ENCODE data around the gene GTSF1L.

The GTSF1L gene

DNA sequence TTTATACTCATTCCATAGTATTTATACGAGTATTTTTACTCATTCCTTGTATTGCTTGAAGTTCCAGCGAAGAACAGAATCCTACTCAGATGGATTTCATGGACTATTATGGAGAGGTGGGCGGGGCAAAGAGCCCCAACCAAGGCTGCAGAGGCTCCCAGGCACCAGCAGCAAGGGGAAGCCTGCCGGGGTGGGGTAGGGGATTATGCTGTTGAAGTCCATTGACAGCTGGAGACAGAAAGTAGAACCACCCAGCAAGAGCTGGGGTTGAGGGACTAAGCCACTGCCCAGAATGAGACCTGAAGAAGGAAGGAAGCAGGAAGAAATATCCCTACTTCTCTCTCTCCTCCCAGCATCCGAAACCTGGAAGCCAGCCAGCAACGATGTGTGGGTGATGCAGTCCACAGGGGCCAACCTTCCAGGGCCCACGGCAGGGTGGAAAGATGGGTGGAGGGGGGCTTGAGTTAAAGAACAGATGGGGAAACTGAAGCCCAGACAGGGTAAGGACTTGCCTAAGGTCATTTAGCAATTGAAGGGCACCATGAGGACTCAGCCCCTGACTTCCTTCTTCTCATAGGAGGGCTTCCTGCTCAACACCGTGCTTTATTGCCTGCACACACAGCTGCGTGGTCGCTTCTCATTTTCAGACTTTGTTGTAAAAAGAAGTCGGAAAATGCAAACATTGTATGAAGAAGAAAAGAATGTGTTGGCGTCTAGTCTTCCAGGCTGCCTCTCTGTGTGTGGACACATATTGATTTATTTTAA, 18.3 kb upstream of the GTSF1L start:
- FAIRE-seq = no peak

DNA sequence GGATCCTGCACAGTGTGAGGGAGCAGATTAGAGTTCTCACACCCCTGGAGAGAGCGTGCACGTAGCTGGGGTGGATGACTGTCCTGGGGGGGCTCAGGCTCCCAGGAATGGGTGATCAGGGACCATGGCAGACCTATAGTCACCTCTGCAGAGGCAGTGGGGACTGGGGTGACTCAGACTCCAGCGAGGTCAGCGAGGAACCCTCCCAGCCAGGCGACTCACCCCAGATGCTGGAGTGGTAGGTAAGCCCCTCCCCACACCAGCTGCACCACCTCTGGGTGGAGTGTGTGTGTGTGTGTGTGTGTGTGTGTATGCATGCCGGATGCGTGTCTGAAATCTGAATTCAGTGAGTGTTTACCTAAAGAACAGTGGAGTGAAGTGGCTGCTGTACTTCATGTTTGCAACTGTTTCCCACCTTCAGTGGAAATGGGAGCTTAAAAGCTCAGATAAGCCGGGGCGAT, 17.4 kb upstream of the GTSF1L start:
- no peak for FAIRE-seq

DNA sequence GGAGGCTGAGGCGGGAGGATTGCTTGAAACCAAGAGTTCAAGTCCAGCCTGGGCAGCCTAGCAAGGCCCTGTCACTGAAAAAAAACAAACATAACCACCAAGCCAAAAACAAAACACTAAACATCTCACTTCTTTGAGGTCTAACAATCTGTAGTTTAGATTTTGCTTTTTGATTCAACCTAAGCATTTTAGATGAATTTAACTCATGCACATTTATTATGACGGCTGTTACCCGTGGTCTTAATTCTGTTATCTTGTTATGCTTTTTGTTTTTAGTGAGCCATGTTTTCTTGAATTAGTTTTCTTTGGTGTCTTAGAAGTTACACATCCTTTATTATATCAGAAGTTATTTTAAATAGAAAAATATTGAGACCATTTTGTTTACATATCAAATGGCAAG, 13.8 kb upstream of the GTSF1L start:
- no peak for FAIRE-seq

DNA sequence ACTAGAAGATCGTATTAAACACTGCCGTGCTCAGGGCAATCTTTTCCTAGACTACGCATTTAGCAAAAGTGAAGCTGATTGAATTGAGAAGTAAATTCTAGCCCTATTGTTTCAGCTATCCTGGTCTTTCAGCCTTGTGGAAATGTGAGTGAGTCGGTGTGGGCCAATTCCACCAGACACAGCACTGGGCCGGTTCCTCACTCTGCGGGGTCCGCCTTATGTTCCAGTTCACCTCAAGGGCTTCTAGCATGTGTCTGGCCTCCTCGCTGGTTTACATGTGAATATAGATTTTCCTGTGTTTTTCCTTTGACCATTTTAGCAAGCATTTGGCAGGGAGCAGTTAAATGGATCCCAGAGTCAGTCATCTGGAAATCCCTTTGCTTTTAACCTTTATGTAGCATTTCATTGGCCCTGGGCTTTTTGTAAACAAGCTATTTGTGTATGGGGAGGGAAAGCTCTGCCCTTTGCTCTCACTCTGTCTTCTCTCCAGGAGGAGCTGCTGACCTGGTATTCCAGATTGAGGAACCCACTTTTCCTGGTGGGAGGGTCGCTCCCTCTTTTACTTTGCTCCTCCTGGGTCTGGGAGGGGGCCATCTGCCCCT, 12.4 kb upstream of the GTSF1L start:
- FAIRE-seq = no peak

DNA sequence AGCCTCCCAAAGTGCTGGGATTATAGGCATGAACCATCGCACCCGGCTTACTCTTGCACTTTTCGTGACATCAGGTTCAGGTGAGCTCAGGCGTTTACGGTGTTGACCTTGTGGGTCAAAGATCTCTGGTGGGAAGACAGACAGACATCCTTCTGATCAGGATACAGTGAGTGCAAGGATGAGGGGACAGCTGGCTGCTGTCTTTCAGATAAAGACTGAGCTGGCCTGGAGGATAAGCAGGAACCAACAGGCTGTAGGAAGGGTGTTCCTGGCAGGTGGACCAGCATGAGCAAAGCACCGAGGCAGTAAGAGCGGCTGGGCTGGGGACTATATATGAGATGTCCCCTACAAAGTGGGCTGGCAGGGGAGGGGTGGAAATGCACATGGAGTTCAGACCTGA, 11.1 kb upstream of the GTSF1L start:
- FAIRE-seq = no peak

DNA sequence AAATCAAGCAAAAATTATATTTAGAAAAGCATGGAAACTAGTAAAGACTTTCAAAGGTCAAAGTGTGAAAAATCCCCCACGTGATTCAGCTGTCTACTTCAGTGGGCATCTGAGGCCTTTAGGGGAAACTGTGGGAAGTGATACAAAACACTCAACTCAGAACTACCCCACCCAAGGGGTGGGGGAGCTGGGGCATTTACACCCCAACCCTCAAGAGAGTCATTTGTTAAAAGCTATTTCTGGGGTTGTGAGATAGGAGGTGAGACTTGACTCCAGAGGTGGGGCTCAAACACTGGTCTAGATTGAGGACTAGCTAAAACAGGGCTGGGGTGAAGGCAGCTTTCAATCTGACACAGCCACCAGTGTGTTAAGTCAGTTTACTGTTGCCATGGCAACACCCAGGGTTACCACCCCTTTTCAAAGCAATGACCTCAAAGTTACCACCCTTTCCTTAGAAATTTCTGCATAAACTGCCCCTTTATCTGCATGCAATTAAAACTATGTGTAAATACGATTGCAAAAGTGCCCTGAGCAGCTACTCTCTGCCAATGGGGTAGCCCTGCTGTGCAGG, 9.9 kb upstream of the GTSF1L start:
- no peak for FAIRE-seq

DNA sequence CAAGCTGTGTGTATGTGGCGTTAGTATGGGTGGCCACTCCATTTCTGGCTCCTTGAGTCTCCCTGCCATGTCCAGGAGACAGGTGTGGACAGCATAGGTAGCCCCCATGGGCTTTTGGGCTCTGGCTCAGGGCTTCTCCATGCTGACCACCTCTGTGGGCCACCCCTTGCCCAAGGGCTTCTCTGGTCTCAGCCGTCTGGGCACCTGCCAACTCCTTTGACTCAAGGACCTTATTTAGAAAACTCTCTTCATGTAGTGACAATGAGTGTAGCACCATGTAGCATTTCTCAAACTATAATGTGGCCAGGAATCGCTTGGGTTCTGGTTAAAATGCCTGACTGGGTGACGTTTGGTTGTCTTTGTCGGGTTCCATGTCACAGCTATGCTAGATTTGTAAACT, 5.1 kb upstream of the GTSF1L start:
- FAIRE-seq = no peak

DNA sequence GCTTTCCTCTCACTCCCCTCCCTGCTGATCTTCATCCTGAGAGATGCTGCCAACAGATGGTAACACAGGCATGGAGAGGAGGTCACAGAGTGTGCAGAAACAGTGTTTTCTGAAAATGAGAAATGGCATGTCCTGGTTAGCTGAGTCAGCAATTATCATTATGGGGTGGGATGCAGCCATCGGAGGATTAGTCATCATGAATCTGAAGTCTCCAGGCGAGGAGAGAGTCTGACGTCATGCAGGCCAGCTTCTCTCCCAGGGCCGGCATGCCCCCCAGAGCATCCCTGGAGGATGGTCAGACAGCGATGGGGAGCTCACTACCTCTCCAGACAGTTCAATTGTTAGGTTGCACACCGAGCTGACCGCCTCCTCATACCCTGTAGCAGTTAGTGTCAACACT, 4.7 kb upstream of the GTSF1L start:
- no peak for FAIRE-seq

DNA sequence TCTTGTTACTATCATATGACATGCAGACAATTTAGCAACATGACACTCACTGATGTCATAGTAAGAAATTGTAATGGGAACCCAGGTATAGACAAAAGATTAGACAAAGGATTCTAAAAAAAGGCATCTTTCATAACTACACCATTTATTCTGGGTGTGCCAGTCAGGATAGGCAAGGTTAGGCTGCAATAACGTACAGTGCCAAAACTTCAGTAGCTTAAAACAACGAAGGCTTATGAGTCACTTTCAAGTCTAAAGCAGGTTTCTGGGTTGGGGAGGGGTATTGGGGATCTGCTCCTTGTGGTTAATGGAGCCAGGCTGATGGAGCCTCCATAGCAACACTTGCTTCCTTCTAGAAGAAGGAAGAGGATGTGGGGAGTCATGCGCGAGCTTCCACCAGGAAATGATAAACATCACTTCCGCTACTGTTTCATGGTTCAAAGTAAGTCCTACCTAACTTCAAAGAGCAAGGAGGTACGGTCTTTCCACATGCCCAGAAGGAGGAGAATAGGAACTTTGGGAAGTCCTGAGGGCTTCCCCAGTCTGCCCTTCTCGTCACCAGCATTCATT, 2.0 kb upstream of the GTSF1L start:
- FAIRE-seq = no peak

DNA sequence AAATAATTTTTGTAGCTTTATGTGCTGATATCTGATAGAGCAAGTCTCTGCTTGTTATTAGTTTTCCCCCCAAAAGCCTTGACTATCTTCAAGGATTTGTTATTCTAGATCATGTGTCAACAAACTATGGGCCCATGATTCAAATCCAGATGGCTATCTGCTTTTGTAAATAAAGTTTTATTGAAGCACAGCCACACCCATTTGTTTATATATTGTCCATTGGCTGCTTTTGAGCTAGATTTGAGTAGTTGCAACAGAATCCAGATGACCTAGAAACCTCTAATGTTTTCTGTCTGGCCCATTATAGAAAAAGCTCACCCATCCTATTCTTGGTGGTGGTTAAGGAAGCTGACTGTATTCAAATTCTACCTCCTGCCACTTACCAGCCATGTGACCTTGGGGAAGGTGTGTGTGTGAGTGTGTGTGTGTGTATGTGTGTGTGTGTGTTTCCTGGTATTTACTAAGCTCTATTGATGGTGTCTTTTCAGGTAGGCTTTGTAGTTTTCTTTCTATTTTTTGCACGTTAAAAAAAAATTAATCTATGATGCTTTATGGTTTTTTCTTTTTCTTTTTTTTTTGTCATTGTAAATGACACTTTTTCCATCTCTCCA, 1.3 kb upstream of the GTSF1L start:
- FAIRE-seq = no peak

DNA sequence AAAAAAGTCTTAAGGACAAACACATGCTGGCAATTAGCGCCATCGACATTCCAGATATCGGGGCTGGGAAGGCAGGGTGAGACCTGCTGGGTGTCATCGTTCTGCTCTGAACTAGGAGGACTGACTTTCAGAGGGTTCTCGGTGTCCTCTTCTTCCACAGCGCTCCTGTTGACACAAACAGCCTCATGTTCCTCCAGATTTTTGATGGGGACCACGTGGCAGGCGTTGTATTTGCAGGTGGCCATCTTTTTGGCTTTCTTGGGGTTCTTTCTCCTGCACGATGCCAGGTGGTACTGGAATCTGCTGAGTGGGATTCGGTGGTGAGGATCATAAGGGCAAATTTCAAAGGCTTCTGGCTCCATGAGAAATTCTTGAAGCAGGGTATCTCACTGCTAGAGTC, 469 bp downstream of the GTSF1L start:
- FAIRE-seq = no peak

DNA sequence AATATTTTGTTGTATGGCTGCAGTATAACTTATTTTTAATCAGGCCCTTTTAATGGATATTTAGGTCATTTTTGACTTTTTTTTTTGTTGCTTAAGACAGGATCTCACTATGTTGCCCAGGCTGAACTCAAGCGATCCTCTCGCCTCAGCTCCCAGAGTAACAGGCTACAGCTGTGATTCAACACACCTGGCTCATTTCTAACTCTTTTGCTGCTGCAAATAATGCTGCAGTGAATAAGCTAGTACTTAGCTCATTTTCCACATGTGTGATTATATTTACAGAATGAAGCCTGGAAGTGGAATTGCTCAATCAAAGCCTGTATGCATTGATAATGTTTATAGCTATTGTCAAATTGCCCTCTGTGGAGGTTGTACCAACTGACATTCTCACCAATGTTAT, 1.1 kb downstream of the GTSF1L start:
- FAIRE-seq = no peak

DNA sequence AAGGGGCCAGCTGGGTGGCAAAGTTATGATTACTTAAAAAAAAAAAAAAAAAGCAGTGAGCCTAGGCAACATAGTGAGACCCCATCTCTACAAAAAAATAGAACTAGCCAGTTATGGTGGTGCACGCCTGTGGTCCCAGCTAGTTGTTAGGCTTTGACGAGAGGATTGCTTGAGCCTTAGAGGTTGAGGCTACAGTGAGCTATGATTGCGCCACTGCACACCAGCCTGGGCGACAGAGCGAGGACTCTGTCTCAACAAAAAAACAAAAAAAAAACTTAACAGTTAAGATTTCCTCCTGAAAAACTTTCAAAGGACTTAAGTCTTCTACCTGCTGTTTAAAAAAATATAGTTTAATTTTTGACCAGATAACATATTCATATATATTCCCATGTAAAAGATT, 2.4 kb downstream of the GTSF1L start:
- FAIRE-seq = no peak

DNA sequence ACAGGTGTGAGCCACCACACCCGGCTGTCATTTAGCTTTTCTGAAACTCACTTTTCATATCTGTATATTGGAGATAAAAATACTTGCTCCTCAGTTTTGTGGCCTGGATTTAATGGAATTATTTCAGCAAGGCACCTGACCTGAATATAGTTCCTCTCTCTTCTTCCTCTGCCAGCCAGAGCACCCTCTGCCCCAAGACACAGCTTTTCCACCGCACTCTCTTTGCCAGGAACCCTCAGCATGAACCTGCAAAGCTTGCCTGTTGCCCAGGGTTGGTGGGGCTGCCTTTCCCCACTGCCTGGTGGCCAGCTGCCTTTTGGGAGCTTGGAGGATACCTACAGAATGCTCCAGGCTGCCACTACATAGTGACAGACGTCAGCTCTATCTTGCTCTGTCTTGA, 3.1 kb downstream of the GTSF1L start:
- no peak for FAIRE-seq

DNA sequence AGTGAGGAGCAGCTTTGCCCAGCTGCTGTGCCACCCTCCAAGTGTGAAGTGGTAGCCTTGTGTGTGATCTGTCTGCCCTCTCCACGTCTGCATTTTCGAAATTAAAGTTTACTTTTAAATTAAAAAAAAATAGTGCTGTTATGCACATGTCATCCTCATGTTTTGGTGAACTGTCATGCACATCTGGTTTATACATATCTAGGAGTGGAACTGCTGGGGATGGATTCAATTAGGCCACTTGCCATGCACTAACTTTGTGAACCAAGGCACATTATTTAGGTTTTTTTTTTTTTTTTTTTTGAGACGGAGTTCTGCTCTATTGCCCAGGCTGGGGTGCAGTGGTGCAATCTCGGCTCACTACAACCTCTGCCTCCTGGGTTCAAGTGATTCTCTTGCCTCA, 3.6 kb downstream of the GTSF1L start:
- no peak for FAIRE-seq

DNA sequence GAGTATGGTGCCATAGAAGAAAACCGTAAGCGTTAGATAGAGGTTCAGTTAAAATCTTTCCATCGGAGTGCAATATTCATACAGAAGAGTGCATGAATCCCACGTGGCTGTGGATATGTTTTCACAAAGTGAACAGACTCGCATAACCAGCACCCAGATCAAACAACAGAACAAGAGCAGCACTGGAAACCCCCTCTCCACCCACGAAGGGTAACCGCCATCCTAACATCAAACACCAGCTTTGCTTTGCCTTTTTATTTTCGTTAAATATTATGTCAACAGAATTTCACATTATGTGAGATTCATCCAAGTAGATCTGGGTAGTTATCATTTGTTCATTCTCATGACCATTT, 4.7 kb downstream of the GTSF1L start:
- no peak for FAIRE-seq

DNA sequence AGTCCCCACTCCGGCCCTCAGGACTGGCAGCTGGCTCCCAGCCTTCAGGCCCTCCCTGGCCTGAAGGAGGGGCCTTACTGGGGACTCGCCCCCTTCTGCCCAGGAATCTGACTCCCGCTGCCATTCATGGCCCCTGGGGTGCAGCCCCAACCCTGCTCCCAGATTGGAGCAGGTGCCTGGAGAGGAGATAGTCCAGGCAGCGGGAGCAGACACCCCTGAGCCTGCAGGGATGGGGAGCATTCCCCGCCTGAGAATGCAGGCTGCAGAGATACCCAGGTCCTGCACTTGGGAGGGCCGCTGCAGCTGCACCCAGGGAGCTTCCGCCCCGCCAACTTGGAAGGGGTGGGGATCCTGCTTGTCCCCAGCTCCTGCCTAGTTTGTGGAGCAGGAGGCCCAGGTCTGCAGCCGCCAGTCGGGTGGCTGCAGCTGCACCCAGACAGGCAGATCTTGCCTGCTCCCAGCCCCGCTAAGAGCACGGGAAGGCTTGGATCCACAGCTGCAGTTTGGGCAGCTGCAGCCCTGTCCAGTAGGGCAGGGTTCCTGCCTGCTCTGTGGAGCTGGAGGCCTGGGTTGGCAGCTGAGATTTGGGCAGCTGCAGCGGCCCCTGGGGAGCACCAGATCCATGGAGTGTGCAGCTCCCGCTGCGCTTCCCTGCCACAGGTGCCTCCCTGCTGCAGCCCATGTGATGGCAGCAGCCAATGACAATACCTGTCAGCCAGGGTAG, 5.2 kb downstream of the GTSF1L start:
- FAIRE-seq = no peak

DNA sequence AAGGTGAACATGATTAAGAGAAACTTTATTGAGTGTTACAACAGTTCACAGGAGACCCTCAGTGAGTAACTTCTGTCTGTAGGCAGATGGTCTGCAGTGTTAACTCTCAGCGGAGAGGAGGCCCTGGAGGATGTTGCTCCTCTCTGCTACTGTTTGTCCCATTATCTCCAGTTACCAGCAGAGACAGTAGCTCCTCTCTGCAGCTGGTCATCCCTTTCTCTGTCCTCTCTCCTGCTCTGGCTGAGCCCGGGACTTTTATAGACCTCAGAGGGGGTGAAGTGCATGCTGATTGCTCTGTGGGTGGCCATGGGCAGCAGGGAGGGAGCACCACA, 5.7 kb downstream of the GTSF1L start:
- no peak for FAIRE-seq

DNA sequence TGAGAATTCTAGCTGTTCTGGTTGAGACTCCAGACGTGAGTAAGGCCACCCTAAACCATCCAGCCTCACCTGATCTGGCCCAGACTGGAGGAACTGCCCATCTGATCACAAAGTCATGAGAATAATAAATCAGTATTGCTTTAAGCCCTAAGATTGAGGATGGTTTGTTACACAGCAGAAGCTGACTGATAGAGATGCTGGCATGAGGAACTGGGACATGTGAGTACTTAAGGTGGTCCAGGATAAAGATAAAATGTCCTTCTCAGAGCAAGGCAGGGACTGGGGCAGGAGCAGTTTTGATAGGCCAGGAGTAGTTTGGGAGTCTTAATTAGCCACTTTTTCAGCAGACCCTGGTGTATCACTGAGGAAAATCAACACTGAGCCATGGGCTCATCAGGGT, 6.8 kb downstream of the GTSF1L start:
- FAIRE-seq = no peak

DNA sequence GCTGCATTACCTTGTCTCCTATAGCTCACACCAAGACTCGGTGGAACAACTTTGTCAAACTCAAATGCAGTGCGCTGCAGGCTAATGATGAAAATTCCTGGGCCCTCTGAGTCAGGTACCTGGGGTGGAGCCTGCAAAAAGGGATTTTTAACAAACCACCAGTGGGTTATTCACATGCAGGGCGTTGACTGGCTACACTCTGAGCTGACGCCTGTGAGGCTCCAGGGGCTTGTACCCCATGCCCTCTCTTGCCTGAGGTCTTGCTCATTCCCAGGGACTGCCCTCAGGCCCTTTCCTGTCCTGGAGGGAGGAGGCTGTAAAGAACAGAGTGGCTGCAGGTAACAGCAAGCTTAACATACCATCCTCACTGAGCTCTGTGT, 9.2 kb downstream of the GTSF1L start:
- no peak for FAIRE-seq

DNA sequence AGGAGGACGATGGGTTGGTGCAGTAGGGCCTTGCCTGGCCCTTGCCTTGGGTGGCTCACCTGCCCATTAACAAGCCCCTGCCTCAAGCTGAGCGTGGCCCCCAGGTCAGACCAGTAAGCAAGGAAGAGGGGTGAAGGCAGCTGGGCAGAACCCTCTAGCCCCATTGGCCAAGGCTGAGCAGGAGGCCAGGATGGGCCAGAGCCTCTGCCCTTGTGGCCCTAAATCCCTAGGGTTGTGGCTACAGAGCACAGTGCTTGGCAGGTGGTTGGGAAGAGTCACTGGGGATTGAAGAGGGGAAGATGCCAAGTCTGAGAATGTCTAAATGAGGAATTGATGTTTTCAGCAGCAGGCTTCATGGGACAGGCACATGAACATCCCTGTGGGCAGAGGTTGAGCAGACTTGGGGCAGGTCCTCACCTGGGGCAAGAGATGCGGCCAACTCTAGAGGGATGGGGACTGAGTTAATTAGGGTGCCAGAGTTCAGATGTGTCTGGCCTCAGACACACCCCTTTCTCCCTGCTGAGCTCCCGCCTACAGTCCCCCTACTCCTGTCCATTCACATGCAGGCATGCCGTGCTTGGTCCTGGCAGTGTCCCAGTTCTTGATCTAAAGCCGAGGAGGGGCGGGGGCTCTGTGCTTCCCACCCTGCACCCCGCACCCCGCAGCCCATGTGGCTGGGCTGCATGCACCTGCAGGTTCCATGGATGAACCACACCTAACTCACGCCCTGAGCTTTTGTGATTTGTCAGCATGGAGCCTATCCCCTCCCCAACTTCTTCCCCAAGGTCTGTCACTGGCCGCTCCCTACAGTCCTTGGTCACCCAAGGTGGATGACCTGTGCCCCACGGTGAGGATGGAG, 9.8 kb downstream of the GTSF1L start:
- FAIRE-seq = no peak

DNA sequence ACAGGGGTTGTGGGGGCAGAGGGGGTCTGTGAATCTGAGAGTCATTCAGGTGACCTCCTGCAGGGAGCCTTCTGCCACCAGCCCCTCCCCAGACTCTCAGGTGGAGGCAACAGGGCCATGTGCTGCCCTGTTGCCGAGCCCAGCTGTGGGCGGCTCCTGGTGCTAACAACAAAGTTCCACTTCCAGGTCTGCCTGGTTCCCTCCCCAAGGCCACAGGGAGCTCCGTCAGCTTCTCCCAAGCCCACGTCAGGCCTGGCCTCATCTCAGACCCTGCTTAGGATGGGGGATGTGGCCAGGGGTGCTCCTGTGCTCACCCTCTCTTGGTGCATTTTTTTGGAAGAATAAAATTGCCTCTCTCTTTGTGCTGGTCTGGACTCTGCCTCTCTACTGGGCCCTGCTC, 10.7 kb downstream of the GTSF1L start:
- FAIRE-seq = no peak
